ENCODE measurements around the gene IFFO2. TPM values are rescaled to one million over a fixed set of nuclear protein-coding genes. Genes with fewer than 3 reads are reported as not detected.

Gene IFFO2
- total RNA-seq, 1 experiment from 2014 or later = 15.6 TPM

- ATAC-seq = no peak
- RAD21 ChIA-PET (ENCODE audit: low non-redundant PET in 1 of 2, low total read pairs in 2 of 2, uncharacterized antibody in 2 of 2, unreplicated experiment in 2 of 2) = no interaction called here
- H3K79me2 ChIP-seq (ENCODE audit: insufficient read depth, low read length) = peaks cover 93% of the 10 kb centered on the region
- no peak overlapping the region for H3K4me3 ChIP-seq (replicated peaks in 1 of 2; ENCODE audit: low read depth in 1 of 2, low read length in 2 of 2)
- H4K20me1 ChIP-seq (ENCODE audit: insufficient read depth) = peaks cover 4% of the 10 kb centered on the region; the same call in 1 of the 2 replicates
- TF ChIP-seq CEBPB (IDR thresholded peaks at IDR 0.05; ENCODE audit: low read depth) = no peak
- no peak for TF ChIP-seq REST (IDR thresholded peaks at IDR 0.05; ENCODE audit: low read depth)
- no peak for TF ChIP-seq POLR2A (IDR thresholded peaks at IDR 0.05; ENCODE audit: borderline replicate concordance, extremely low read depth, insufficient read depth, insufficient read length)
- no peak for TF ChIP-seq FOSL1 (IDR thresholded peaks at IDR 0.05; ENCODE audit: low read depth)
- TF ChIP-seq EGR1 (IDR thresholded peaks at IDR 0.05; ENCODE audit: low read depth) = no peak
- no peak for TF ChIP-seq SIN3A (IDR thresholded peaks at IDR 0.05; ENCODE audit: low read depth)
- no peak for TF ChIP-seq ZFX (IDR thresholded peaks at IDR 0.05)
- no peak for TF ChIP-seq ELF1 (IDR thresholded peaks at IDR 0.05; ENCODE audit: borderline replicate concordance, low read depth)
- TF ChIP-seq JUND (IDR thresholded peaks at IDR 0.05) = no peak
- TF ChIP-seq TCF7L2 (IDR thresholded peaks at IDR 0.05; ENCODE audit: borderline replicate concordance, extremely low read depth, insufficient read depth, insufficient read length) = no peak
- no peak for TF ChIP-seq EZH2phosphoT487 (IDR thresholded peaks at IDR 0.05; ENCODE audit: borderline replicate concordance)
- TF ChIP-seq ZBTB33 (IDR thresholded peaks at IDR 0.05; ENCODE audit: extremely low read depth, insufficient replicate concordance, low read length) = no peak
- TF ChIP-seq ATF3 (IDR thresholded peaks at IDR 0.05) = no peak
- no peak for TF ChIP-seq MAX (IDR thresholded peaks at IDR 0.05)
- no peak for TF ChIP-seq SRF (IDR thresholded peaks at IDR 0.05; ENCODE audit: low read depth)
- no peak for TF ChIP-seq SP1 (IDR thresholded peaks at IDR 0.05; ENCODE audit: low read depth)
- no peak overlapping the region for H3K9ac ChIP-seq (ENCODE audit: low read length)
- POLR2A ChIA-PET = interaction anchor here (0.8 to 3.2 kb wide), 3 partner anchors 13 to 19 kb away, joined by 3 to 13 read pairs (median 3); no protein-coding TSS in a partner anchor
- BruUV-seq (replicated peaks) = no TSS peak
- no peaks in the 10 kb centered on the region for H3K36me3 ChIP-seq (ENCODE audit: control insufficient read depth in 1 of 2, insufficient read depth in 2 of 2, low read length in 2 of 2)
- no peaks in the 10 kb centered on the region for H3K9me2 ChIP-seq (ENCODE audit: insufficient read depth)
- no peak overlapping the region for H3K4me2 ChIP-seq (ENCODE audit: low read length)
- no peak for DNase-seq (ENCODE audit: low read depth, low spot score)
- intact Hi-C loops (cut with micrococcal nuclease) = no loop called here
- no peak overlapping the region for H3K27ac ChIP-seq (ENCODE audit: low read depth, low read length)
- CTCF ChIA-PET = interaction anchor here (1.3 kb wide), 1 partner anchor 28 kb away, joined by 3 read pairs; no protein-coding TSS in a partner anchor
- H3K4me1 ChIP-seq (ENCODE audit: control insufficient read depth in 1 of 2, insufficient read depth in 2 of 2, low read length in 2 of 2) = peaks cover 18 to 54% of the 10 kb centered on the region in 2 experiments; a peak in 3 of 4 replicates
- no peak overlapping the region for H2AFZ ChIP-seq (ENCODE audit: low read depth, low read length, poor library complexity, severe bottlenecking)
- no peaks in the 10 kb centered on the region for H3K9me3 ChIP-seq (ENCODE audit: control insufficient read depth in 1 of 2, insufficient read depth in 1 of 2, low read depth in 1 of 2, low read length in 2 of 2)
- H3K27me3 ChIP-seq (ENCODE audit: insufficient read depth, low read length) = no peaks in the 10 kb centered on the region
Measured at GRCh38 chr1:18940303-18941020, 16.0 kb downstream of the IFFO2 start.
